HEK293T (cell line): ENCODE data around the gene TANC2.

Source experiments
- CTCF ChIA-PET: fragments of 350-600 bp; formaldehyde crosslinking; extraction: SDS; loops from one replicate; lab custom pipeline; 2021; ENCODE audit warnings: antibody characterized with exemption, inconsistent platforms; lab: Yijun Ruan, JAX
- POLR2A ChIA-PET: fragments of 350-600 bp; formaldehyde crosslinking; extraction: SDS; loops from one replicate; lab custom pipeline; 2020; ENCODE audit warnings: antibody characterized with exemption, inconsistent platforms; lab: Yijun Ruan, JAX
- DNase-seq: peaks from one replicate; pipeline ENCODE4 v3.0.0; 2012; ENCODE audit warnings: mixed read lengths; ENCODE audit errors: extremely low spot score
- ARNT ChIP-seq: fragments of 450-650 bp; IDR thresholded peaks from 2 replicates; pipeline ENCODE4 v1.6.1; 2017; ENCODE audit warnings: mild to moderate bottlenecking
- BHLHE40 ChIP-seq: fragments of 450-650 bp; IDR thresholded peaks from 2 replicates; pipeline ENCODE4 v1.6.1; 2016; ENCODE audit warnings: mild to moderate bottlenecking, moderate library complexity, borderline replicate concordance
- CTBP1 ChIP-seq: fragments of 450-650 bp; IDR thresholded peaks from 2 replicates; pipeline ENCODE4 v1.6.1; 2016; ENCODE audit warnings: borderline replicate concordance
- ELF4 ChIP-seq: fragments of 450-650 bp; IDR thresholded peaks from 2 replicates; pipeline ENCODE4 v1.6.1; 2017; ENCODE audit warnings: antibody characterized with exemption
- FOXA1 ChIP-seq: fragments of 450-650 bp; IDR thresholded peaks from 2 replicates; pipeline ENCODE4 v1.6.1; 2016; ENCODE audit warnings: mild to moderate bottlenecking
- FOXK2 ChIP-seq: fragments of 450-650 bp; IDR thresholded peaks from 2 replicates; pipeline ENCODE4 v1.6.1; 2016; ENCODE audit warnings: mild to moderate bottlenecking
- FOXM1 ChIP-seq: fragments of 450-650 bp; IDR thresholded peaks from 2 replicates; pipeline ENCODE4 v1.6.1; 2017; ENCODE audit warnings: mild to moderate bottlenecking, borderline replicate concordance
- HDGF ChIP-seq: fragments of 450-650 bp; IDR thresholded peaks from 2 replicates; pipeline ENCODE4 v1.6.1; 2017; ENCODE audit warnings: antibody characterized with exemption, borderline replicate concordance
- L3MBTL2 ChIP-seq: fragments of 450-650 bp; conservative IDR thresholded peaks from 2 replicates; pipeline ENCODE4 v1.6.1; 2016; ENCODE audit warnings: mild to moderate bottlenecking
- LEF1 ChIP-seq: fragments of 450-650 bp; IDR thresholded peaks from 2 replicates; pipeline ENCODE4 v1.6.1; 2017; ENCODE audit warnings: mild to moderate bottlenecking, borderline replicate concordance
- NFRKB ChIP-seq: fragments of 450-650 bp; IDR thresholded peaks from 2 replicates; pipeline ENCODE4 v1.6.1; 2016; ENCODE audit warnings: mild to moderate bottlenecking, moderate library complexity
- SP1 ChIP-seq: fragments of 450-650 bp; IDR thresholded peaks from 2 replicates; pipeline ENCODE4 v1.6.1; 2017
- SUZ12 ChIP-seq: fragments of 450-650 bp; IDR thresholded peaks from 2 replicates; pipeline ENCODE4 v1.6.1; 2016; ENCODE audit warnings: mild to moderate bottlenecking
- TARDBP ChIP-seq: fragments of 450-650 bp; IDR thresholded peaks from 2 replicates; pipeline ENCODE4 v1.6.1; 2016
- ZNF384 ChIP-seq: fragments of 450-650 bp; IDR thresholded peaks from 2 replicates; pipeline ENCODE4 v1.6.1; 2016
- TF ChIP-seq, protein P1 (sequence below): fragments of 450-650 bp; IDR thresholded peaks from 2 replicates; pipeline ENCODE4 v1.6.1; 2016

TANC2 gene

GRCh38 chr17:62950067-62950466 is 16.0 kb upstream of the TANC2 start:
- DNase-seq: peak; percentile 67
- ChIA-PET POLR2A (no interaction called here), CTCF (no interaction called here)
- no peak for TF ChIP-seq ARNT
- TF ChIP-seq FOXM1: no peak
- TF ChIP-seq CTBP1: no peak
- no peak for TF ChIP-seq LEF1
- TF ChIP-seq SP1: no peak
- TF ChIP-seq HDGF: no peak
- TF ChIP-seq, protein P1, sequence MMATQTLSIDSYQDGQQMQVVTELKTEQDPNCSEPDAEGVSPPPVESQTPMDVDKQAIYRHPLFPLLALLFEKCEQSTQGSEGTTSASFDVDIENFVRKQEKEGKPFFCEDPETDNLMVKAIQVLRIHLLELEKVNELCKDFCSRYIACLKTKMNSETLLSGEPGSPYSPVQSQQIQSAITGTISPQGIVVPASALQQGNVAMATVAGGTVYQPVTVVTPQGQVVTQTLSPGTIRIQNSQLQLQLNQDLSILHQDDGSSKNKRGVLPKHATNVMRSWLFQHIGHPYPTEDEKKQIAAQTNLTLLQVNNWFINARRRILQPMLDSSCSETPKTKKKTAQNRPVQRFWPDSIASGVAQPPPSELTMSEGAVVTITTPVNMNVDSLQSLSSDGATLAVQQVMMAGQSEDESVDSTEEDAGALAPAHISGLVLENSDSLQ: no peak
- no peak for TF ChIP-seq FOXK2
- TF ChIP-seq BHLHE40: no peak
- no peak for TF ChIP-seq ZNF384
- TF ChIP-seq L3MBTL2: no peak
- TF ChIP-seq TARDBP: no peak
- no peak for TF ChIP-seq ELF4
- no peak for TF ChIP-seq NFRKB

- CTCF ChIA-PET: no interaction called here
- POLR2A ChIA-PET: no interaction called here
- TF ChIP-seq, protein P1: no peak
- TF ChIP-seq FOXA1: no peak
- no peak for TF ChIP-seq SUZ12
- no peak for DNase-seq
Observed at GRCh38 chr17:62955841-62956352, 10.1 kb upstream of the TANC2 start.

DNA sequence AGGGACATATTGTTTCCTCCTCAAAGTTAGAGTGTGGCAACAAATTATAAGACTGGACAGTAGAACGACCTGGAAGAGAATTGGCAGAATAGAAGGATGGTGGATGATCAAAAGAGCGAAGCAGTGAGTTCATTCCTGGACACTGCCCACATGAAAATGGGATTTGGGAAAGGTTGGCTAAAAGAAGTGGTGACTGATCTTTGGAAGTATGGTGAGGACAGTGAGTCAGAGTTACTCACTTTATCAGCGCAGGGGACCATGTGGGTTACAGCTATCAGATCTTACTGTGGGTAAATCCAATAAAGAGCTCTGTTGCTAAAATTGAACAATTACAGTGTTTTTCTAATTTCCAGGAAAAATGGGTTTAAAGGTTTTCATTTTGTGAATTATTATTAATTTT is 2.7 kb upstream of the TANC2 start:
- POLR2A ChIA-PET: no interaction called here
- TF ChIP-seq FOXK2: no peak
- TF ChIP-seq TARDBP: no peak
- no peak for TF ChIP-seq HDGF
- TF ChIP-seq CTBP1: no peak
- no peak for TF ChIP-seq ZNF384
- no peak for TF ChIP-seq BHLHE40
- no peak for TF ChIP-seq SUZ12
- no peak for TF ChIP-seq ARNT
- TF ChIP-seq L3MBTL2: no peak
- no peak for TF ChIP-seq FOXA1
- TF ChIP-seq, protein P1: no peak
- no peak for TF ChIP-seq NFRKB
- no peak for TF ChIP-seq FOXM1
- TF ChIP-seq LEF1: no peak
- no peak for TF ChIP-seq SP1
- TF ChIP-seq ELF4: no peak

DNA sequence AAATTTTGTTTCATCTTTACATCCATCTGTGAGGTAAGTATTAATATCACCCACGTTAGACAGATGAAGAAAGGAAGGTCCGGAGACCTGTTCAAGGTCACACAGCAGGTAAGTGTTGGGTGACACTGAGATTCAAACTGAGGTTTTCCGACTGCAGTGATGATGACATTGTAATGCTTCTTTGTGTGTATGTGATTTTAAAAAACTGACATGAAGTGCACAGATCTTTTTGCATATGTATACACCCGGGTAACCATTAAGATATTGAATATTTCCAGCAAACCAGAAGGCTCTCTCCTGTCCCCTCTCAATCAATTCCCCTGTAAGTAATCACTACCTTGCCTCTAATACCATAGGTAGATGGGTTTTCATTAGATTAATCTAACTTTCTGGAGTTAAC is 1.5 kb upstream of the TANC2 start:
- ChIA-PET POLR2A (interaction anchor here (1.0 to 2.2 kb wide), 3 partner anchors 140 to 237 kb away, joined by 3 to 5 read pairs (median 4); no protein-coding TSS in a partner anchor), CTCF (no interaction called here)
- TF ChIP-seq L3MBTL2 (no peak), ELF4 (no peak), CTBP1 (no peak), FOXM1 (no peak), TARDBP (no peak), SP1 (no peak), NFRKB (no peak), SUZ12 (no peak), FOXA1 (no peak), FOXK2 (no peak), ZNF384 (no peak), HDGF (no peak)
- TF ChIP-seq, protein P1: no peak
- DNase-seq: no peak

More for the DNA sequence above, 2.7 kb upstream of the TANC2 start:
- no peak for DNase-seq
- CTCF ChIA-PET: no interaction called here

GRCh38 chr17:62965174-62965685 is 805 bp upstream of the TANC2 start:
- ChIA-PET POLR2A (interaction anchor here (0.5 to 2.2 kb wide), 6 partner anchors 30 to 245 kb away, joined by 3 to 5 read pairs (median 4); no protein-coding TSS in a partner anchor), CTCF (interaction anchor here (0.5 kb wide), 1 partner anchor 141 kb away, joined by 3 read pairs; no protein-coding TSS in a partner anchor)
- DNase-seq: peak; percentile 21
- TF ChIP-seq BHLHE40 (no peak), ARNT (peak; percentile 87), LEF1 (no peak), ZNF384 (no peak), CTBP1 (peak; percentile 63), FOXA1 (no peak), ELF4 (no peak), L3MBTL2 (no peak; the same call in 1 of the 2 replicates), NFRKB (no peak), SUZ12 (no peak), HDGF (no peak), TARDBP (no peak), FOXM1 (no peak), FOXK2 (0 out of 2 replicates have a peak, but pooled peaks have one; percentile 39), SP1 (no peak)
- TF ChIP-seq, protein P1: no peak
